ENCODE results near the gene GNAQ. TPM values are rescaled to one million over a fixed set of nuclear protein-coding genes. Genes with fewer than 3 reads are reported as not detected.

Gene GNAQ
- polyA plus RNA-seq, 3 donors, result 8.3 to 51.0 (median 9.6) TPM

DNA sequence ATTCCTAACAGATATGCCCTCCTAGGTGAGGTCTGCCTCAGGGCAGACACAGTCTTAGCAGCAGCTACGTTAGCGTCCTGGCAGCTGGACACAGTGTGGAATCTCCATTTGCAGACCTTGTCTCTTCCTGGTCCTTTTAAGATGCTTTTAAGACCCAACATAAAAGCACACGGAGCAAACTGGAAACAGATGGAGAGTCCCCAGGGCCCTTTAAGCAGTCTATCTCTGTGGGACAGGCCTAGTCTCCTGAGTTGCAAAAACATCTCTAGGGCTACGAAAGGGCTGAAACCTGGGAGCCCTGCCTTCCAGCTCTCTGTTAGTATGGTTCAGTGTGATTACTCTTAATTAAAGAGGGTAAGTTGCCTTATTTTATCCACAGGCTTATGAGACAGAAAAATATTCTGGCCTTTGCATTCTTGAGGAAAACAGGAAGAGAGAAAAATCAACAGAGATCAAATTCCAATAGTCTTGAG is 317.5 kb downstream of the GNAQ start:
- Histone ChIP-seq H3K9me3 (replicated peaks in 1 of 2; ENCODE audit: control insufficient read depth in 1 of 2, insufficient read depth in 1 of 2, low read length in 2 of 2) (no peaks in the 10 kb centered on the region), H3K4me3 (replicated peaks in 1 of 3; ENCODE audit: low read depth in 2 of 3, low read length in 3 of 3) (no peak overlapping the region), H3K4me2 (replicated peaks; ENCODE audit: extremely low read depth, low read length, poor library complexity, severe bottlenecking) (no peak overlapping the region), H2AFZ (ENCODE audit: insufficient read depth, low read depth, low read length, poor library complexity, severe bottlenecking) (no peak overlapping the region), H3K79me2 (ENCODE audit: insufficient read depth, low read length) (no peaks in the 10 kb centered on the region), H3K27me3 (ENCODE audit: control insufficient read depth in 2 of 2, insufficient read depth in 2 of 2, low read length in 2 of 2) (no peaks in the 10 kb centered on the region), H3K4me1 (ENCODE audit: control insufficient read depth in 1 of 2, insufficient read depth in 2 of 2, low read length in 2 of 2) (peaks cover 18 to 34% of the 10 kb centered on the region in 2 donors), H3K9ac (ENCODE audit: insufficient read depth, low read length, poor library complexity, severe bottlenecking) (no peak overlapping the region), H4K20me1 (ENCODE audit: insufficient read depth, low read length) (no peaks in the 10 kb centered on the region), H3K36me3 (replicated peaks in 1 of 2; ENCODE audit: control insufficient read depth in 1 of 2, insufficient read depth in 2 of 2, low read length in 2 of 2) (peaks cover 0 to 9% of the 10 kb centered on the region in 2 donors), H3K27ac (ENCODE audit: low read depth in 1 of 2, low read length in 2 of 2) (no peak overlapping the region)
- Mint-ChIP-seq H3K4me1 (peaks cover 31% of the 10 kb centered on the region), H3K27me3 (ENCODE audit: low read depth in 3 of 3) (peaks cover 0 to 1% (median 0%) of the 10 kb centered on the region in 3 donors), H3K36me3 (peaks cover 8 to 23% of the 10 kb centered on the region in 2 donors), H3K4me3 (no peak overlapping the region), H3K27ac (no peak overlapping the region), H3K9me3 (peaks cover 0 to under 1% (median 0%) of the 10 kb centered on the region in 7 donors)
- intact Hi-C loops (cut with micrococcal nuclease), result no loop called here
- DNase-seq, result no peak
- TF ChIP-seq, protein P1, sequence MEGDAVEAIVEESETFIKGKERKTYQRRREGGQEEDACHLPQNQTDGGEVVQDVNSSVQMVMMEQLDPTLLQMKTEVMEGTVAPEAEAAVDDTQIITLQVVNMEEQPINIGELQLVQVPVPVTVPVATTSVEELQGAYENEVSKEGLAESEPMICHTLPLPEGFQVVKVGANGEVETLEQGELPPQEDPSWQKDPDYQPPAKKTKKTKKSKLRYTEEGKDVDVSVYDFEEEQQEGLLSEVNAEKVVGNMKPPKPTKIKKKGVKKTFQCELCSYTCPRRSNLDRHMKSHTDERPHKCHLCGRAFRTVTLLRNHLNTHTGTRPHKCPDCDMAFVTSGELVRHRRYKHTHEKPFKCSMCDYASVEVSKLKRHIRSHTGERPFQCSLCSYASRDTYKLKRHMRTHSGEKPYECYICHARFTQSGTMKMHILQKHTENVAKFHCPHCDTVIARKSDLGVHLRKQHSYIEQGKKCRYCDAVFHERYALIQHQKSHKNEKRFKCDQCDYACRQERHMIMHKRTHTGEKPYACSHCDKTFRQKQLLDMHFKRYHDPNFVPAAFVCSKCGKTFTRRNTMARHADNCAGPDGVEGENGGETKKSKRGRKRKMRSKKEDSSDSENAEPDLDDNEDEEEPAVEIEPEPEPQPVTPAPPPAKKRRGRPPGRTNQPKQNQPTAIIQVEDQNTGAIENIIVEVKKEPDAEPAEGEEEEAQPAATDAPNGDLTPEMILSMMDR (IDR thresholded peaks at IDR 0.05), result no peak
- 87% methylated on average over 3 of the region's 4 CpGs for WGBS (ENCODE audit: insufficient coverage)

- Mint-ChIP-seq H3K9me3 (peaks cover 0 to 7% (median 6%) of the 10 kb centered on the region in 7 donors), H3K27me3 (ENCODE audit: low read depth in 3 of 3) (peaks cover 0 to 1% (median 0%) of the 10 kb centered on the region in 3 donors), H3K36me3 (peaks cover 1 to 11% of the 10 kb centered on the region in 2 donors), H3K27ac (peak overlapping the region in 4 of 7 donors; percentile 13 to 68 (median 28)), H3K4me3 (no peak overlapping the region), H3K4me1 (peaks cover 46% of the 10 kb centered on the region)
- Histone ChIP-seq H4K20me1 (ENCODE audit: insufficient read depth, low read length) (no peaks in the 10 kb centered on the region), H3K27me3 (ENCODE audit: control insufficient read depth in 2 of 2, insufficient read depth in 2 of 2, low read length in 2 of 2) (no peaks in the 10 kb centered on the region), H3K9ac (ENCODE audit: insufficient read depth, low read length, poor library complexity, severe bottlenecking) (no peak overlapping the region), H3K4me2 (replicated peaks; ENCODE audit: extremely low read depth, low read length, poor library complexity, severe bottlenecking) (no peak overlapping the region), H3K4me3 (replicated peaks in 1 of 3; ENCODE audit: low read depth in 2 of 3, low read length in 3 of 3) (no peak overlapping the region), H3K27ac (ENCODE audit: low read depth in 1 of 2, low read length in 2 of 2) (peak overlapping the region in 1 of 2 donors; percentile 9), H3K36me3 (replicated peaks in 1 of 2; ENCODE audit: control insufficient read depth in 1 of 2, insufficient read depth in 2 of 2, low read length in 2 of 2) (no peaks in the 10 kb centered on the region), H3K9me3 (replicated peaks in 1 of 2; ENCODE audit: control insufficient read depth in 1 of 2, insufficient read depth in 1 of 2, low read length in 2 of 2) (no peaks in the 10 kb centered on the region), H3K4me1 (ENCODE audit: control insufficient read depth in 1 of 2, insufficient read depth in 2 of 2, low read length in 2 of 2) (peaks cover 32 to 49% of the 10 kb centered on the region in 2 donors), H3K79me2 (ENCODE audit: insufficient read depth, low read length) (no peaks in the 10 kb centered on the region), H2AFZ (ENCODE audit: insufficient read depth, low read depth, low read length, poor library complexity, severe bottlenecking) (no peak overlapping the region)
- no peak for DNase-seq
- TF ChIP-seq, protein P1 (IDR thresholded peaks at IDR 0.05), result no peak
- WGBS (ENCODE audit: insufficient coverage), result 74% methylated on average over 6 of the region's 9 CpGs
- intact Hi-C loops (cut with micrococcal nuclease), result no loop called here
Observed at GRCh38 chr9:77712533-77713130, 319.0 kb downstream of the GNAQ start.

Measured in CD14-positive monocyte (primary cell).